ENCODE data around the gene MSL3B.
A peak's percentile ranks its signal among the peaks of the same experiment; 100 is the strongest.

The MSL3B gene

DNA sequence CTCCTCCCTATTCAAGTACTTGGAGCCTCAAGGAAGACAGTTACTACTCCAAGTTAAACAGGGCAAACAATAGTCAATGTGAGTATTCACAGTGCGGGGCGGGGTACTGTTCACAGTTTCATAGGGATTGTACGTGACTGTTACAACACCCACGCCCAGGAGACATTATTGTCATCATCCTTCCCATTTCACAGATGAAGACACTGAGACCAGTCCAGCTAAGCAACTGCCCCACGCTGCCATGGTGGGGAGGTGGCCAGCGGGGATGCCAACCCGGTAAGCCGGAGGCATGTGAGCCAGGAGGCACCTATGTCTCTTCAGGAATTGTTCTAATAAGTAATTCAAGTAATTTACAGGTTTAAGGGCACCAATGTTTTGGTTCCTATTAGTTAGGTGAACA, 14.8 kb downstream of the MSL3B start:
- no peak for DNase-seq

DNA sequence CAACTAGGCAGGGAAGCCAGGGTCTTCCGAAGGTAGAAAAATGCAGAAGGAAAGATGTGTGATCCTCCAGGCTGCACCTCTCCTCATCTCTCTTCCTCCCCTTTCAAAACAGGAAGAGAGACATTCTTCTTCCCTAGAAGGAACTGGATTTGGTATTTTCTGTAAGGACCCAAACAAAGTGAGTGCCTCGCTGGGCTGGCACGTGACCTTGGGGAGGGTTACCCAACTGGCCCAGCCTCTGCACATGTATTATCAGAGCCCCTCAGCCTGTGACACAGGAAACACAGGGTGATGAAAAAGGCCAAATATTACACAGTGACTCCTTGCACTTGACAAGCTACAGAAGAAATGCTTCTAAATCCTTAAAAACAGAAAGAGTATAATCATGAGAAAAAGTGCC, 16.1 kb downstream of the MSL3B start:
- DNase-seq: no peak

DNA sequence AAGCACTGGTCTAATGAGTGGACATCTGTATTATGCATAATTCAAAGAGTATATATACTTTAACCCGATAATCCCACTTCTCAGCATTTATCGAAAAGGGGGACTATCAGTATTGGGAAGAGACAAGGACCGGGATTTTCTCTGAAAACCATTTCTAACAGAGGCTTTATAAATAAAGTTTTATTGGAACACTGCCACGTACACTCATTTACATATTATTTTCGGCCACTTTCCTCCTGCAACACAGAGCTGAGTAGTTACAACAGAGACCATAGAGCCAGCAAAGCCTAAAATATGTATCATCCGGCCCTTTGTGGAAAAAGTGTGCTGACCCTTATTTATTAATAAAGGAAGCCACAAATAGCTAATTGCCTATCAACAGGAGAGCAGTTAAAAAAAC, 17.0 kb downstream of the MSL3B start:
- DNase-seq: no peak

DNA sequence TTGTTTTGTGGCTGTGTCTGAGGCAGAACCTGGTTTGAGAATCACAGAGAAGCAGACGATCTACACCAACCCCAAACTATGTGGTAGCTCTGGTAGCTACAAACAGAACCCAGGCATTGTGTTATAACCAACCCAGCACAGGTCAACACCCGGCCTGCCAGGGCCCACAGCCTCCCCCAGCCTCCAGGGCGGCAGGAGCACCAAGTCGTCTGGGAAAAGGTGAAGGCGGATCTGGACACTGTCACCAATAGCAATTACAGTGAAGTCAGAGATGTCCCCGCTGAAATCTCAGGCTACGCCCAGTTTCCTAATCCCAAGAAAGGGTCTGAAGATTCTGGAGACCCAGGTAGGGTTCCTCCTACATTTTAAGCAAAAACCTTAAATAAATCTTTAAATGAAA, 17.4 kb downstream of the MSL3B start:
- DNase-seq: no peak

DNA sequence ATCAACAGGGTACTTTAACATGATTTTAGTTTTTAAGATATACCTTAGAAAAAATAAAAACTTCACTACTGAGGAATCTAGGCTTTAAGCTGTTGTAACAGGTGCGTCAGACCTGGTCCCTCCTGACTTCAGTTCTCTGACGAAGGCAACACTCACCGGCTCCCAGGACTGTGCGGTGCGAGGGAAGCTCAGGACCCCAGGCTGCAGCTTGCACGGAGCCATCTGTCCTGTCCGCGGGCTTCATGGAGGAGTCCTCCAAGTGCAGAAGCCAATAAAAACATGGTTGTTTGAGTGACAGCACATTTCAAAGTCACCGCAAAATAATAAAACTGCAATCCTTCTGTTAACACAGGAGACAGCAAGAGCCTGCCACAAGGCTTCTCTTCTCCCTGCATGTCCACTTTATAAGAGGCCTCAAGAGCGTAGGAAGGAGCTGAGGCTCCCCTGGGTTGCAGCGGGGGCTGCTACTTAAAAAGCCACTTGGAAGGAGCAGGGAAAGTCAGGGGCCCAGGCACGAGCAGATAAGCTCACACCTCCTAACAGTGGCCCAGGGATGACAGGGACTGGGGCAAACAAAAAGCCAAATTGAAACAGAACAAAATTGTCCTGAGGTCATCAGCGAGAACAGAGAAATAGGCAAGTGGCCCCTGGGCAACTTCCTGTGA, 18.4 kb downstream of the MSL3B start:
- DNase-seq: no peak

DNA sequence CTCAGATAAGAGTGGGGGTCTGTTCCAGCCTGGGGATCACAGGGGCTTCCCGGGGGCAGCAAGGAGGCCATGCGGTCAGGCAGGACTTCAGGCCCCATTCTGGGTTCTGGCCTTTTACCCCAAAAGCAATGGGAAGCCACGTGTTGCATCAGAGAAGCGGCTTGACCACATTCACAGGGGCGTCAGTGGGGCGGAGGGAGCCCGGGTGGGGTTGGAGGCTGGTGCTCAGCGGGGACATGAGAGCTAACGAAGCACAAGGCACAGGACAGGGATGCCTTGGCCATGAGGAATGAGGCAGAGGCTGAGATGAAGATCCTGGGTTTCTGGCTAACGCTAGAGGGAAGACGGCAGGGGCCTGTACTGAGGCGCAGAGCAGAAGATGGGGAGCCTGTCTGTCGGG, 19.9 kb downstream of the MSL3B start:
- no peak for DNase-seq

DNA sequence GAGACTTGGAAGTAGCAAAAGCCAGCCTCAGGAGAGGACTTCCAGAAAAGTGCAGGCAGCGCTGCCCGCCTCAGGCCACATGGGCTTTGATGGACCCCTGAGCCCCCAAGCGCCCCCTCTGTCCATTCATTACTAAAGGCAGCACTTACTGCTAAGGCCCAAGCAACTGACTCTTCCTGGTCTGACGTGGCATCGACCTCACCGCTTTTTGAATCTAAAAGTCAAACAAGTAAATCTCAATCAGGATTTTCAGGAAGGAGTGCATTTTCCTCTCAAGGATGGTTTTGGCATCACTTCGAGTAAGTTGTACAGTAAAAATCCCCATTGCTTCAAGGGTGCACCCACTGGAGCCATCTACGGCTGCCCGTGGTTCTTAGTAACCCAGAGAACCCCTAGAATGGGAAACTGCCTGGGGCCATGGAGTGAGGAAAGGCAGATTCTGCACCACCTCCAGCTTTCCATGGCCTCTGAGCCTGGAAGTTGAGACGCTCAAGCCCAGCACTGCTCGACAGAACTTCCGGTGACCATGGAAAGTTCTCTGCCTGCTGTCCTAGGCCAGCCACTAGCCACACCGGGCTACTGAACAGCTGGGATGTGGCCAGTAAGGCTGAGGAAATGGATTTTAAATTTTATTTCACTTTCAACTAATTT, 20.8 kb downstream of the MSL3B start:
- no peak for DNase-seq

DNA sequence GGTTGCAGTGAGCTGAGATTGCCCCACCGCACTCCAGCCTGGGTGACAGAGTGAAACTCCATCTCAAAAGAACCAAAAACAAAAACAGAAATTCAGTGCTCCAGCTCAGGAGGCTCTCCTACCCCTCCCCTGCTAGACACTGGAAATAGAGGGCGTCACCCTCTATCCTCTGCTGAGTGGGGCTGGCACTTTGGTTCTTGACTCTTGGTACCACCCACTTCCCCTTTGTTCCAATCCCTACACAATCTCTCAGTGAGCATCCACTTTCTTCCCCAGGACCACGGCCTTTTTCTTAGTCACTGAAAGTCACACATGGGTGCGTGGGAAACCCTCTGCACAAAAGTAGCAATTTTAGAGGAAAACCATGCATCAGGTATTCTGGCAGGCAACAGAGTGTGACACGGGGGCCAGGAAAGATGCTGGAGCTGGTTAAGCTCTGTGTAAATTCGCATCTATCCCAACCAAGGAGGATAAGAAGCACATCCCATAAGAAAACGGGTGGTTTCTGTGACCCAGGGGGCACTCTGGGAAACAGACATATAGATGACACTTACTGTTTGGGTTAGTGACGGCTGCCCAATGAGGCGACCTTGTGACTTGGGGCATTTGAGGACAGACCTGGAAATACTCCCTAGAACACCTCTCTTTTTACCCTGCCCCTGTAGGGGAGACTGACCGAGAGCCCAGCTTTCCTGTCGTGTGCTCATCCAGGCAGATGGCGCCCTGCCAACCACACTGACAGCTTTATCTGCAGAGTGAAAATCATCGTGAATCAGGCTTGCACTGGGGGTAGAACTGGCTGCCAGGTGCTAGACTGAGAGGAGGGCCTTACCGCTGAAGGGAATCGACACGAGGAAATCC, 21.6 kb downstream of the MSL3B start:
- peak in 1 of 51 donors; percentile 13 for DNase-seq

DNA sequence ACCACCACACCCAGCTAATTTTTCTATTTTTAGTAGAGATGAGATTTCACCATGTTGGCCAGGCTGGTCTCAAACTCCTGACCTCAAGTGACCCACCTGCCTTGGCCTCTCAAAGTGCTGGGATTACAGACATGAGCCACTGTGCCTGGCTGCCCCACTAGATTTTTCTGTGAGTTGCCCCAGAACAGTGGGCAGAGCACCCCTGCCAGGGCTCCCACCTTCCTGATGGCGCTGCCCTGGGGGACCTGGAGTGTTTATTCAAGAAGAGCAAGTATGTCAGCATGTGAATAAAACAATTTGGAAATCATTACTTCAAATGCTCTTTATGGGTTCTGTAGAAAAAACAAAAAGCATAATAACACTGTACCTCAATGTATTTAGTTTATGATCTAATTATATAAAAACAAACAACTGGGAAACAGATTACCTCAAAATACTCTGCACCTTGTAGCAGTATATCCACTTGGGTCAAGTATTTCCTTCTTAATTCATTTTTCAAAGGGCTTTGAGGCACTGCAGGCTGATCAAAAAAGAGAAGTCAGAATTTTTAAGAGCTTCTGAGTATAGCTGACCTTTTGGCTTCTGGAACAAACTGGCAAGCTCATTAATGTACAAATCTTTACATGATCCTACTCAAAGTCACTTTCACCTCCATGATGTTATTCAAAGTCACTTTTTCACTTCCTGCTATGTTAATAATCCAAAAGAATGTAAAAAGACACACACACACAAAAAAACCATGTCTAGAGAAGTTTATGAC, 22.7 kb downstream of the MSL3B start:
- no peak for DNase-seq

DNA sequence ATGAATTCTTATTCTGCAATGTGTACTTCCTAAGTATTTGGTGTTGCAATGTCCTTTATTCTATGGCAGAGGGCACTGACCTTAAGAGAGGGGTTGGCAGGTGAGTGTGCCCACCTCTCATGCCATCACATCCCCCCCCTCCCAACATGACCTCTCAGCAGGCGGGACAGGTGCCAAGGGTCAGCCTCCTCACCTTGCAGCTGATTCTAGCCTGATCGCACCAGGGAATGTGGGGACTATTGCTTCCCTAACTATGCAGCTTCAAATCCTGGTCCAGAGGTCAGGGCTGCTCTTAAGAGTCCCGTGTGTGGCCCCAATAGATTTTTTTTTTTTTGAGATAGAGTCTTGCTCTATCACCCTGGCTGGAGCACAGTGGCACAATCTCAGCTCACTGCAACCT, 23.4 kb downstream of the MSL3B start:
- DNase-seq: no peak

DNA sequence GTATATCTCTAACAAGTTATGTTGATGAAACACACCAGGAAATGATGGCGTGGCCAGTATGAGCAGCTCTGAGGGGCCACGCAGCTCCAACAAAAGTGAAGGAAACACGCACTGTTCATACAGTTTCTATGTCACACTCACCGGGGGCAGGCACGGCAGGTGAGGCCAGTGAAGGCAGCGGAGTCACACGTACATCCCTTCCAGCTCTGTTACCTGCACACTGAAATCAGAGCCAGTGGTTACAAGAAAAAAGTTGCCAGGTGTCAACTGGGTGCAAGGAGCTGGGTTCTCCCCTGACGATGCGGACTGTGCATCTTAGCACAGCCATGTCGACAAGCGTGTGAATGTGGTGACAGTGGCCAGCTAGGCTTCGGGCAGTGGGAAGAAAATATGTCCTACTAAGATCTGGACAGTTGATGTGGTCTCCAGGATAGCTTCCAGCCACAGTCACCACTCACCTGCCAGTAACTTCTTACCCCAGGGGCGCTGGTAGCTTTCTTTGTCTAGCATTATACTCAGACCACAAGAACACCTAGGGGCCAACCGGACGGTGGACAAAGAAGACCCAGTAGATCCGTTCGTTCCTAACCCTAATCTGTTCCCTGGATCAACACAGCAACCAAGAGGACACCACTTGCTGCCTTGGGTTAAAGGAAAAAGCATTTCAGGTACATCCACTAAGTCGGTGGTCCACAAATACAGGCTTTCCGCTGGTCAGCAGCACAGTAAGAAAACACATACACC, 23.9 kb downstream of the MSL3B start:
- no peak for DNase-seq

DNA sequence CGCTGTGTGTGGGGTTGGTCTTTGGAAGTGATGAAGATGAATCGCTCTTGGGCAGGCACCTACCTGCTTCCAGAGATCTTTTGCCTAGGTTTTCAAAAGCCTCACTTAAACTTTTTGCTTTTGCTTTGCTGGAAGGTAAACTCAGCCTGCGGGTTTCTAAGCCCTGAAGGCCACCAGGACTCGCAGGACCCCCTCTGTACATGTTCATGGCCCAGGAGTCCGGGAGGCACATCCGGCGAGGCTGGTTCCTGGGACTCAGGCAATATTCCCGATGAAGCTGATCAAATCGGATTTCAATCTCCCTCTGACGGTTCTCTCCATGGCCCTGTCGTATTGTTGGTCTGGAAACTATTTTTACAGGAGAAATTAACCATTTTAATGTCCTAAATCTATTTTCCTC, 27.0 kb downstream of the MSL3B start:
- DNase-seq: no peak

DNA sequence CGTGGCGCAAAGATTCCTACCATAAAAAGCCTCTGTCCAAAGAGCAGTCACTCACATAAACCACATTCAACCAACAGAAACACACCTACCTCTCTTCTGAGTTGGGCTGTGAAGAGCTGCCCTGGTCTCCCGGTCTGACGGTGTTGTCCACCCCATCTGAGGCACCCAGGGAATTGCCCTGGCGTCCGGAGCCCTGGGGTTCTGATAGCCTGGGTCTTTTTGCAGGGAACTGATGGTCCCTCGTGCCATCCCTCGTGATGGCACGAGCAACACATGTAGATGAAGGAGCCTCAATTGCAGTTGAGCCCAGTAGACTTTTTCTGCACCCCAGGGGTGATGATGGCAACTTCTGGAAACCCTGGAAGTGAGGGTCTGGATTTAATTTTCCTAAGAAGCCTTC, 27.7 kb downstream of the MSL3B start:
- no peak for DNase-seq

DNA sequence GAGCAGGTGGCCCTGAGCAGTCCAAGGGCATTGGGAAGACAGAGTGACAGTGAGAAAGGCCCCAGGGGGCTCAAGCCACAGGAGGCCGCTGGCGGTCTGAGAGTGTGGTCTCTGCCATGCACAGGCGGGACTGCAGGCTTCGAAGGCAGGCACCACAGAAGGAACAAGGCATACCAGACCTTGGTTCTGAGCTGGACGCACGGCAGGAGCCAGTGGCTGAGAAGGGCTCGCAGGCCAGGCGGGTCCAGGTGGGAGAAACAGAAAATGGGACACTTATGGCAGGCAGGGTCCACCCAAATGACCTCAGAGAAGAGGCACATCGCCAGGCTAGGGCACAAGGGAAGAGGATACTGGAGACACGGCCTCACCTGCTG, 28.8 kb downstream of the MSL3B start:
- no peak for DNase-seq

DNA sequence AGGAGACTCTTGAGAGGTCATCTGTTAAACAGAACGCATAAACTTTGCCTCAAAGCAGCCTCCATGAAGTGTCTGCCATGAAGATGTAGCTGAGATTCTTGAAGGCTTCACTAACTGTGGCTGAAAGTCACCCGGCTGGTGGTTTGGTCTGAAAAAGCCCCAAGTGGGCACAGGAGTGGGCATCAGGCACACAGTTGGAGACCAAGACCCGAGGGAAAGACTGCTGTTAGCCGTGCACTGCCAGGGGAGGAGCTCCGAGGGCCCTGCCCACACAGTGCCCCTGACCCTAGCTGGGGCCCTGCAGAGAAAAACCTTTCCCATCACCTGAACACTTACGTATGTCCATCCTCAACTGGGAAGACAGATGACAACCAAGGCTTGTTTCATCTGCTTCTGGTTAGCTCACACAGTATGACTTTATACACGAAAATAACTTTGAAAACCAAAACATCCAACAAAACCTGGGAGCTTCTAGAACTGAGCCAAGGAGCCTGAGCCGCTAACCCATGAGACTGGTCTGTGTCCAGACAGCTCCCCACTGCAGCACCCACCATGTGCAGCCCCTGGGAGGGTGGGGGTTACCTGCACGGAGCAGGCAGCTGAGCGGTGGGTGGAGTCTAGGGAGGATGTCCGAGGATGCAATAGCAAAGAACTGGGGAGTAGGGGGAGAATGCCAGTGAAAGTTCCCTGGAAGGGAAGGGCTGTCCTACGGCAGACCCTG, 29.3 kb downstream of the MSL3B start:
- DNase-seq: no peak

DNA sequence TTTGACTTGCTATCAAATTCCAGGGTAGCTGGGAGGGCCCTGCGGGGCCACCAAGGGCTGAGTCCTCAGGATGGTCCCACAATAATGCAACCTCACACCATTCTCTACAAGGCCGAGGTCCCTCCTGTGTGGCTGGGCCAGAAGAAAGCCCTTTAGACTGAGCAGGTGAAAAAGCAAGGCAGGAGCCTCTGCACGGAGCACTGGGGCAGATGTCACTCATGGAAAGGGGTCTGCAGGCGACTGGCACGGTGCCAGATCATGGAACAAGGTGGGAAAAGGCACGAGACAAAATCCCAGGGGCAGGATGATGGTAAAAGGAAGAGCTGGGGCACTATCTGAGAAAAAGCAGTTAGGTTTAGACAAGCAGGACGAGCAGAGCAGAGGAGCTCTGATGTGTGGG, 29.9 kb downstream of the MSL3B start:
- no peak for DNase-seq

DNA sequence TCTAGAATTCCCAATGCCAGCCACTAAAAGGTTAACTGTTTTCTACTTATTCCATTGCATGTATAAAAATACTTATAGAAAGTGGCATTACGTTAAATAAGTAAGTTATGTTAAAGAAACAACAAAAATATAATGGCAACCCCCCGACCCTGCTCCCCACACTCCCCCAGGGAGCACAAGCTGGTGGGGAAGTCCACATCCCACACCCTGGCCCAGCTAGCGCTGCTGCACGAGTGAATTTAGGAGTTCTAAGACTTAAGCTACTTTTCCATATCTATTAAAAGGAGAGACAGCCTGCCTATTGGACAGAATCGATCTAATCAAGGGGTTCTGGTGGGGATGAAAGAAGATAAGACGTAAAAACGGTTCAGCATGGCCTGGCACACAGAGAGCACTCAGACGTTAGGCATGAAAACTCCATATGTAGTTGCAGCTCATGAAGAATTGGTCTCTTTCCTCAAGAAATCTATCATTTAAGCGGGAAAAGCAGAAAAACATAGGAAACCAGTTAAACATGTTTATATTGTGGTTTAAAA, 30.4 kb downstream of the MSL3B start:
- no peak for DNase-seq

DNA sequence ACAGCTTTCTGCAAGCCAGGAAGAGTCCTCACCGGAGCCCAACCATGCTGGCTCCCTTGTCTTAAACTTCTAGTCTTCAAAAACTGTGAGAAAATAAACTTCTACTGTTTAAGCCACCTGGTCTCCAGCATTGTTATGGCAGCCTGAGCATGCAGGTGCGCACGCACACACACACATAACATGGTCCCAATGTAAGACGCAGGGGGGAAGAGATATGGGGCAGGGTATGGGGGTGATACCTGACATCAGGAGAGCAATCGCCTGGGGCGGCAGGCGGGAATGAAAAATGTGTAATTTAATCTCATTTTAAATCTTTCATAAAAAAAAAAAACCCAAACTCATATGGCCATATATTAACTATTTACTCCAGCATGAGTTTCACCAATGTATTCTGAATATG, 31.8 kb downstream of the MSL3B start:
- no peak for DNase-seq

DNA sequence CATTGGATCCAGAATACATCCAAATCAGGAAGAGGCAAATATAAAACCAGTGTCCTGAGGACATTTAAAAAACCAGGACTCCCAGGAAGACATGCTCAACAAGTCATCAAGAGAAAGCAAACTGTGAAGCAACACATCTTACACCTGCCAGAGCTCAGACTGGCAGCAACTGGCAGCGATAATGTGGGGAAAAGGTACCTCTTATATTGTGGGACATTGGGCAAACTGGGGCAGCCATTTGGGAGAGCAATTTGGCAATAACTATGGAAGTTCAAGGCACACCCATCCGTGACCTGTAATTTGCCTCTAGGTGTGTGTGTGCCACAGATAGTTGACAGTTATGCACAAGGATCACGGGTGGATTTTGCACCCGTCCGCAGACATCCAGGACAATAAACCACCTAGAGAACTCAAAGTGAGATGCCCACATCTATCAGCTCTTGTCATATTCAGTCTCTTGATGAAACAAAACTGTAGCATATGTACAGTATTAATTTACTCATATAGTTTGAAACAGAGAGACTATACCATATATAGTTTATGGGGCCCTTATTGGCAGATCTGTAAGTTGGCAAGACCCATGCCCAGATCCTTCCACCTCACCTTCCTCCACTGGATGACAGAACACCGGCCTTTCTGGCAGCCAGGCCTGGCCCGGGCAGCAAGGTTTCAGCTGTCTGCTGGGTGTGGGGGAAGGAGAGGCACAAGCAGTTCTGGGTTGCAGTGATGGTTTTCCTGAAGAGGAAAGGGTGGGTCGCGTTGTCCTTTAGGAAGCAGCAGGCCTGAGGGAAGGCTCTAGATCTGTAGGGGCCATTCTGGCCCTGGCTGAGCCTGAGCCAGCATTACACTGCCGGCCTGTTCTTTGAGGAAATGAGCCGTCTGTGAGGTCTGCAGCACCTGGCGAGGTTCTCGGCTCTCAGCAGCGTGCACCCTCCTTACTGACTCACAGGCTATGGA, 32.7 kb downstream of the MSL3B start:
- no peak for DNase-seq
